GM18870 (cell line): ENCODE results near the gene PRCC.

Experiments used
- ATAC-seq: cut with Tn5 transposase; IDR thresholded peaks from one replicate; pipeline ENCODE4 v1.9.1; 2021; ENCODE audit warnings: moderate library complexity; ENCODE audit not compliant: unreplicated experiment

PRCC gene

DNA sequence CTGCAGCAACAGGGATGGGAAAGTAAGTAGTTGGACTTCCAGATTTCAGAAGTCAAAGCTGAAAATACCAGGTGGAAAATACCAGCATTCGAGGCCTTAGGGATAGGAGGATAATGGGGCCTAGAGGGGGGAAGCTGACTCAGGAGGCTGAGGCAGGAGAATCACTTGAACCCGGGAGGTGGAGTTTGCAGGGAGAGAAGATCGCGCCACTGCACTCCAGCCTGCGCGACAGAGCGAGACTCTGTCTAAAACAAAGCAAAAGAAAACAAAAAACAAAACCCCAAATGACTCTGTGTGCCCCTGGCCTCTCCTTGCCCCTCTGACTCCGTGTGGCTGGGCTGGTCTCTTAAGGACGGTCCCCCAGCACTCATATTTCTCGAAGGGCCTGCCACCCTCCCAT, 46.0 kb downstream of the PRCC start:
- ATAC-seq = no peak

DNA sequence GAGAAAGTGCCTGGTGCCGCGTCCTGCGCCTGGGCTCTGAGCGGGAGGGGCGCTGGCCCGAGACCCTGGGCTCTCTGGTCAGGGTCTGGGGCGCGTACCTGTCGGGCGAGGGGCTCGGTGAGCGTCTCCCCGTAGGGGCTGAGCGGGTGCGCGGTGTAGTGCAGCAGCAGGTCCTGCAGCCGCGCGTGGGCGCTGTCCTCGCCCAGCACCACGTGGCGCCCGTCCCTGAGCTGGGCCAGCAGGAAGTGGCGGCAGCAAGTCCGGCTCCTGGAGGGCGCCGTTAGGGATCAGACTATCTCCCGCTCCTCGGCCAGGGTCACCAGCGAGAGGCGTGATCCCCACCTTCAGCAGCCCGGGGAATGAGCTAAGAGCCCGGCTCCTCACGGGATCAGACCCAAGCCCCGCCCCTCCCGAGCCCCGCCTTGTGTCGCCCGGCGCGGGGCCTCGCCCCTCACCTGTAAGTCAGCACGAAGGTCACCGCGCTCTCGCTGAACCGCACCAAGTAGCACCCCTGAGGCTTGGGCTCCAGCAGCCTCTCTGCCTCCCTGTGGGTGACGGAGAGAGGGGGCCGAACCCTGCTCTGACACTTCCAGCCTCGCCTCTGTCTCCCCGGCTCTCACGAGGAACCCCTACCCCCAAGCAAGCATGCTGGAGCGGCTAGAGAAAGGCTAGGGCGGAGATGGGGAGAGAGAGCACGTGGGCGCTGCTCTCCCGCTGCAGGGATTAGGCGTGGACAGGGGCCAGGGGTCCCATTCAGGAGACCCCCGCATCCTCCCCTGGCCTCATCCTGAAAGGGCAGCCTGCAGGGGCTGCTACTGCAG, 46.6 kb downstream of the PRCC start:
- ATAC-seq = no peak

DNA sequence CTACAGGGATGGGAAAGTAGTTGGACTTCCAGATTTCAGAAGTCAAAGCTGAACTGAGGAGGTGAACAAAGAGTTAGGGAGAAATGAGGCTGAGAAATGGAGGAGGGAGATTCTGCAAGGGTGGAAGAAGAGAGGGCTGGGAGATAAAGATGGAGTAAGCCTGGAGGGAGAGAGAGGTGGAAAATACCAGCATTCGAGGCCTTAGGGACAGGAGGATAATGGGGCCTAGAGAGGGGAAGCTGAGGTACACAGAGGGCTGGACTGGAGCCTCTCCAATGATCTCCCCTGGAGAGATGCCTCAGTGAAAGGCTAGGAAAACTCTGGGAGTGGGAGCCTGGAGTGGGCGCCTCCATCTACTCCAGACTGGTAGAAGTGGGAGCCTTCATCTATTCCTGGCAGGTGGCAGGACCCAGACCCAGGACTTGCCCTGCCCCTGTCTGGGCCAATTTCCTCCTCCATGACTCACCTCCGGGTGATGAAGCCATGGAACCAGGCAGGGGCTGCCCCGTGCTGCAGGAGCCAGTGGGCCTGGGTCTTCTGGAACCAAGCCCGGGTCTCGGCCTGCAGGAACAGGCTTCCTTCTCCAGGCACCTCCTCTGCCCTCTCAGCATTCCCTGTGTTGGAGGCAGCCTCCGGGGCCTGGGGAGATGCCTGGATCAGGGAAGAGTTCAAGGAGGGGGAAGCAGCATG, 47.4 kb downstream of the PRCC start:
- no peak for ATAC-seq

DNA sequence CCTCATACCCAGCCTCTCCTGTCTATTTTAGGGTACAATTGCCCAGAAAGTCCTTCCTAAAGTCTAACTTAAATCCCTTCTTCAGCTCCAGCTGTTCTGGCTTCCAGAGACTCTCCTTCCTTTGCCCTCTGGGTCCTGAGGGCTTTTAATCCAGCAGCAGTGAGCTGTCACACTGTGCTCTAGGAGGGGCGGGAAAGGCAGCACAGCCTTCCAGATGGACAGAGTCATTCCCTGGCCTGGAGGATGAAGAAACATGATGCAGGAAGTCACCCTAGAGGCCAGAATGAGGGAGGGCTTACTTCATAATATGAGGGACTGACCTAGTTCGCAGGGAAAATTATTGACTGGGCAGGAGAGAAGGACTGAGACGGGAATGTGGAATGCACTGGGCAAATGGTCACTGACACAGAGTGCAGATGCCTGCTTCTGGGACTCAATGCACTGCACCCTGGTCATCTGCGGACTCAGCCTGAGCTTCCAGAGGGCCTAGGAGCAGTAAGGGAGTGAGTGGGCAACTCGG, 48.0 kb downstream of the PRCC start:
- ATAC-seq = no peak

DNA sequence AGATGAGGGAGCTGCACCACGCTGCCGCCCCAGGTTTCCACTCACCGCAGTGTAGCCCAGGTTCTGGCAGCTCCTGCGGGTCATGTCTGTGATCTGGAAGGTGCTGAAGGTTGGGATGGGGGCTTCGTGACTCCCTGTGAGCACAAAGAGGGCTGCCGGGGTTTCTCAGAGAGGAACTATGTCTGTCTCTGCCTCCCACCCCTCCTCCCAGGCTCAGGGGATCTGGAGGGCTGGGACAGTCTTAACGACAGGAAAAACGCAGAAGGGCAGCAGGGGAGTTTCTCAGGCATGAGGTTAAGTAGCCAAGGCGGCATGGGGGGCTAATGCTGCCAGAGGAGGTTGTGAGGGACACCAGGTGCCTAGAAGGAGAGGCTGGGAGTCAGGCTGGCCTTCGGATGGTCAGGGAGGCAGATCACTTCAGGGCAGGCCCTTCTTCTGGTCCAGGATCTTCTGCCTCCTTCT, 48.7 kb downstream of the PRCC start:
- no peak for ATAC-seq

DNA sequence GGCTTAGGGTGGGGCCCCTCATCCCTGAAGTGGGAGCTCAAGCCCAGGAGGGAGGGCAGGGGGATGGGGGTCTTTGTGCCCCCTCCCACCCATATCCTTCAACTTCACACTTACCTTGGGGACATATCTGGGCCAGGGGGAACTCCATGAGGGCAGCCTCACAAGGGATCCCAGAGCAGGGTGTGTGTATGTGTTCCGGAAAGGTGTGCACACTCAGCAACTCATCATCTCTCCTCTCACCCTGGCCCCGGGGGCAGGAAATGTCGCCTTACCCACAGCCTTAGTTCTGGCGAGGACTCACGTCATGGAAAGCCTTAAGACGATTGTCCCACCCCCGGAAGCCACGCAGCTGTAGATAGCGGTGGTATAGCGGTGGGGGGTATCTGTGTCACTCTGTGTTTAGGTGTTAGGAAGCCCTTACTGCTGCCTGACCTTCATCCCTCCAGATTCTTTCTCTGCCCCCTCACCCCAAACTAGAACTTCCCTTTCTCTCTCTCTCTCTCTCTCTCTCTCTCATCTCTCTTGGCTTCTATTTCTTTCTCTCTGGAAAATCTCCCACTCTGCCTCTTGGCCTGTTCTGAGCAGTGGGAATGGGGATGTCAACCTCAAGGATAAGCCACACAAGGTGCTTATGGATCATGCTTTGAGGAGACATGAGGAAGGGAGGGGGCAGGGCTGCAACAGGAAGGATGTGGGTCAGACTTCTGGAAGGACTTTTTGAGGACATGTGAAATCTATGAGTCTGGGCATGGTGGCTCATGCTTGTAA, 49.4 kb downstream of the PRCC start, which contains the start of gene SH2D2A:
TSS of gene SH2D2A (minus strand) at position 288 of the 768 bp plus-strand sequence. CDS start at position 148, 140 bp downstream.
- ATAC-seq = peak; percentile 65

DNA sequence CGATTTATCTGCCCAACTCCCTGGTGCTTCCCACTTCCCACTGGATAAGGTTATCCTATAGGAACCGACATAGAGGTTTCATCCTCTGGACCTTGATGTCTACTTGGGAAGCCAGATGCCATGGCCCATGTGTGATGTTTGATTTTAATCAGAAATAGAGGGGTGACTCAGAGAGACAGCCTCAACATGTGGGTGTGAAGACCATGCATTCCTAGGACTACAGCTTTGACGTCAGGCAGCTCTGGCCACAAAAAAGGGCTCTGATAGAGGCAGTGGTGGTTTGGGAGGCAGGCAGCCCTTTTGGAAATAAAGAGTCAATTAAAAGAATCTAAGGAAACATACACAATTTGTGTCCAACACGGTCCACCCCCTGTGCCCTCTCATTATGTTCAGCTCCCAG, 54.5 kb downstream of the PRCC start:
- ATAC-seq = no peak

DNA sequence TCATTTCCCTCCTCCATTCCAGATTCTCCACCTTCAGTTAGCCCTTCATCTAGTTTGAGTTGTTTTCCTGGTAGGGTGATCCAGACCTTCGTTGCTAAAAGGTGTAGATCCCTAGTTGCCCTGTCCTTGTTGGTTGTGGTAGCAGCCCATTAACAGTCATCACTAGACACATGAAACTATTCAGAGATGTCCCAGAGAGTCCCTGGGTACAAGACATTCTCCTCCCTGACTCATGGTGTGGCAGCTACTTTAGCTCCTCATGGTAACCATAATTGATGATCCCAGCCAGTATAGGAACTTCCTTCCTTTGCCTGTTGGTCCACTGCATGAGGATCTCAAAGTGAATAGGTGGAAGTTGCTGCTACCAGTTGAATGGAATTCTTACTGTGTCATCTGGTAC, 55.3 kb downstream of the PRCC start:
- no peak for ATAC-seq

DNA sequence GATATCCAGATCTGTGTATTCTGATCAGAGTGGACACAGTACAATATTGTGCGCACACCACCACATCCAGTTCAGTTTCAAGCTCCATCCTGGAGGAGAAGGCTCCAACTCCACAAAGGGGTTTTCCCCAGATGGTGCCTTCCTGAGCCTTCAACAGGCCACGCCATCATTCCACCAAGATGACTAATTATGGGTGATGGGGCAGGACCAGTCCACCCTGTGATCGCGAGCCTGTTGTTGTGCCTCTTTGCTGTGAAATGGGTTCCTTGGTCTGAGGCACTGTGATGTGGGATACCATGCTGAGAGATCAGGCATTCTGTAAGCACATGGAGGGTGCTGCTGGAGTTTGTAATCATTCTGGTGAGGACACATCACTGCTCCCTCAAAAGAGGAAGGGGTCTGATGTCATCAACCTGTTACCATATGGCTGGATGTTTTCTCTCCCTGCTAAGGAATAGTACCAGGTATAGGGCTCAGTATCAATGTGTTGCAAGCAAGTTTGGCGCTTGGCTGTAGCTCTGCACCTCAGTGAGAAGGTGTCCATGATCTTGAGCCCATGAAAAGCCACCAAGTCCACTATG, 56.0 kb downstream of the PRCC start:
- no peak for ATAC-seq

DNA sequence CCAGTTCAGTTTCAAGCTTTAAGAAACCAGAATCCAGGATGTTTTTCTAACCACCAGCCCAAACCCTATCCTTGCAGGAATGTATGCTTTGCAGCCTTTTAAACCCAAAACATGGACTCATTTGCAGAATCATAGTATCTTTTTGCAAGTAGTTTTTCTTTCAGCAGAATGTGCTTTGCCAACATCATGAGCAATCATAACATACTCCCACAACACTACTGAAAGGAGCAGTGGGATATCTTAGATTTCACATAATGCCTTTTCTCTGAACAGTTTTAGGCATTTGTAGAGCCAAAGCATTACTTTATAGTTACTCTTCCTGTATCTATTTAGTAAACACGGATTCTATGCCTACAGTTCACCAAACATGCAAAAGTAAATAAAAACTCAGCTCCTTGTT, 59.3 kb downstream of the PRCC start:
- no peak for ATAC-seq

DNA sequence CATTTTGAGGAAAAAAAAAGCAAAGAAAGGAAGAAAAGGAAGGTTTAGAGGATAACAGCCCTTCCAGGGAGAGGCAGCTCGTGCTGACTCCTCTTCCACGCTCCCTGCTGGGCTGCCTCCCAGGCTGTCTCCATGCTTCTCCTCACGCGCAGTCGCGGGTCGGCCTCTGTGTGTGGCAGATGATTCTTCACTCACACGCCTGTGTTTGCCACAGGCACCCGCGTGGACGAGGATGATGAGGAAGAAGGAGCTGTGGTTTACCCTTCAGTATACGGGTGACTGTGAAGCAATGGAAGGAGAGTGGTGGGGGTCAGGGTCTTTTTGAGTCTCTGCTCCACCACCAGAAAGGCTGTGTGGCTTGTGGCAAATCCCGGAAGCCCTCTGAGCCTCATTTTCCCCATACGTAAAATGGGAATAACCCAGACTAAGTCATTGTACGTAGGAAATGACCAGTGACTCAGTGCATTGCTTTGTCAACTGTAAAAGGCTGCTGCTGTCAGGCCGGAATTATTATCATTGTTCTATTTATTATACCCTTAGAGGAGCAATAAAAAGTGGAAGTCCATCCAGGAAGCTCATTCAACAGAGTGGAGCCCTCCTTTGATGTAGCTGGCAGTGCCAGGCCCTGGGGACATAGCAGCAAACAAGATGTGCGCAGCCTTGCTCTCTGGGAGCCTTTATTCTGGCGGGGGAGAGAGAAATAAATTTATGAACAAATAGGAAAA, 61.2 kb downstream of the PRCC start:
- no peak for ATAC-seq

DNA sequence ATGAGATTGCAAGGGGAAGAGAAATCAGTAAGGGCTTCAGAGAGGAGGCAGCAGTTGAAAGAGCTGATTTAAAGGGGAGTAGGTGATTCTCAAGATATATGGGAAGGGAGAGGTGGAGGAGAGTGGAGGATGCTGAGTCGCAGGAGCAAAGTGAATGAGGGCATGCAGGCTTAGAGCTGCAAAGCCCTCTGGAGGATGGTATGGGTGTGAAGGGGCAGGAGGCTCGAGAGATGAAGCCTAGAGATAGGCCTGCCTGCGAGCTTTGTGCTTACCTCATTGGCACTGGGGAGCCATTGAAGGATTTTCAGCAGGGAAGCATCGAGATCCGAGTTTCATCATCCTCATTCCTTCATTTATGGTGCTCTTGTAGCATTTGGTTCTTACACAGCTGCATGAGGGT, 65.1 kb downstream of the PRCC start:
- ATAC-seq = no peak

DNA sequence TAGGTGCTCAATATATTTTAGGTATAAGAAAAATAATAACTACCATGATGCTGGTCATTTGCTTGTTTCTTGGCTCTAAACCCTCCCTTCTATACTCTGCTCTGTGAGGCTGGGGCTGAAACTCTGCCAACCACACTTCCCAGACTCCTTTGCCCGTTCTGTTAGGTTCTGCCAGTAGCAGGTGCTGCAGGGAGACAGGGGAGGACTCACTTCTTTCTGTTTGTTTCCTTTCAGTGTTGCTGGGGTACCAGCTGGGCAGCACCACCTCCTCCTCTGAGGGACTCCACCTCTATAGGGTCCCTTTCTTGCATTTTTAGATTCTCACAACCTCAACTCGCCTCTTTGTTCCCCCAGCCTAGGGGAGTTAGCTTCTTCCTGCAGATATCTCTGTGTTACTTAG, 66.3 kb downstream of the PRCC start:
- no peak for ATAC-seq

DNA sequence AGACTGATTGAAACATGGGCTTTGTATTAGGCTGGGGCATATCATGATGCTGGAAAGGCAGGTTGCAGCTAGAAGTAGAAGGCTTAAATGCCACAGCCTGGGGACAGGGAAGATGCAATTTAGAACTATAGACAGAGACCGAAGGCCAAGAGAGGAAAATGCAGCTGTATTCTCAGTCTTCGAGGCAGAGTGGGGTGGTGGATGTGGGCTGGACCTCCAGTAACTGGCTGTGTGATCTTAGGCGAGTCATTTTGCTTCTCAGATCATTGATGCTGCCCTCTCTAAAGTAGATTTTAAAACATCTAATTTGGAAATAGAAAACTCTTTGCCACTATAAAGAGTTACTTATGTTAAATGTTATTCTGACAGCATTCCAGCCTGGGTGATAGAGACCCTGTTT, 67.0 kb downstream of the PRCC start:
- ATAC-seq = no peak

DNA sequence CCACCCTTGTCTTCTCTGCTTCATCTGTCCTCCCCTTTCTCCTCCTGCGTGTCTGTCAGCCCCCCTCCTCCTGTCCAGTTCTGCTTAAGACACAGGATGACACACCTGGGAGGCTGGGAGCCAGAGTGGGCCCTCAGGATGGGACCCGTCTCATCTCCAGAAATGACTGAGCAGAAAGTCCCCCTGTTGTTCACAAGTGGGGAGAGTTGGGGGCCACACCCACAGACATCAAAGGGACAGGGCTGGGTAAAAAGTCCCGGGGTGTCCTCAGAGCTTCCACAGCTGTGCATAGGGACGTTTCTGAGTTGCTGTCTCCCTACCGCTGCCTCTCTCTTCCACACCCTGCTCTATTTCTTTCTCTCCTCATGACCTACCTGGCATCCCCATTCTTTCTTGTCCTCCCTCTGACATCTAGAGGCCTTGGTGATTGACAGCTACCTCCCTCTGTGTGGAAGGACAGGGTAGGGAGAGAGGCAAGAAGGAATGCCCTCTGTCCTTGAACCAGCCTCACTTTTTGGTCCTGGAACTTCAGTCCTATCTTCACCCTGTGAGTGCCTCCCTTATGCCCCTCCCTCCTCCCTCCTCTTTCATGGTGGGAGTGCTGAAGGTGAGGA, 68.8 kb downstream of the PRCC start:
- no peak for ATAC-seq

DNA sequence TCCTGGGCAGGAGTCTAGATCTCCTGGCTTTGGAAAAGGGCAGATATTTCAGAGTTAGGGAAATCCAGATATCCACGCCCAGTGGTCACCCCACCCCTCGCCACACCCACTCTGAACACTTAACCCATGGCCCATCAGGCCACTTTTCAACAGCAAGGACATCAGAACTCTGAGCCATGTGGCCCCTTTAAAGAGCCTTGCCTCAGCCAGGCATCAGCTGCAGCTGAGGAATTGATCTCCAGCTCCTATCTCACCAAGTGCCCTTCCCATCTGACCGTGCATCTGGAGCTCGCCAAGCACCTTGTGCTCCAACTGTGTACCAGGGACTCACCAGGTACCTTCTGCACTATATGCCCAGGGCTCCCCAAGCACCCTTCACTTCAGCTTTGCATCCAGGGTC, 69.6 kb downstream of the PRCC start:
- no peak for ATAC-seq

DNA sequence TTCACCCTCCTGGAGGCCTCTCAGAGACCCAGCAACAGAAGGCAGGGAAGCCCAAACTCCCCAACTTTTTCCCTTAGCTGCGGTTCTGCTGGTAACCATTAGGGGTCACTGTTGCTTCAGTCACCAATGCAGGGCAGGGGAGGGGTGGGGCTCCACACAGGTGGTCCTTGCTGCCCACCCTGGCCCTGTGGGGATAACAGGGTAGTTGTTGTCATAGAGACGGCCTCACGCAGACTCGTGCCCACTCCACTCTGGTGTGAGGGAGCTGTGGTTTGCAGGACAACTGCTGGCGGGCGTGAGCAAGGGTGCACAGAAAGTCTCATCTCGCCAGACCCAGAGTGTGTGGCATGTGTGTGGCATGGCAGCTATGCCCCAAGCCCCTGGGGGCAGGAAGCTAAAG, 71.6 kb downstream of the PRCC start:
- ATAC-seq = no peak

DNA sequence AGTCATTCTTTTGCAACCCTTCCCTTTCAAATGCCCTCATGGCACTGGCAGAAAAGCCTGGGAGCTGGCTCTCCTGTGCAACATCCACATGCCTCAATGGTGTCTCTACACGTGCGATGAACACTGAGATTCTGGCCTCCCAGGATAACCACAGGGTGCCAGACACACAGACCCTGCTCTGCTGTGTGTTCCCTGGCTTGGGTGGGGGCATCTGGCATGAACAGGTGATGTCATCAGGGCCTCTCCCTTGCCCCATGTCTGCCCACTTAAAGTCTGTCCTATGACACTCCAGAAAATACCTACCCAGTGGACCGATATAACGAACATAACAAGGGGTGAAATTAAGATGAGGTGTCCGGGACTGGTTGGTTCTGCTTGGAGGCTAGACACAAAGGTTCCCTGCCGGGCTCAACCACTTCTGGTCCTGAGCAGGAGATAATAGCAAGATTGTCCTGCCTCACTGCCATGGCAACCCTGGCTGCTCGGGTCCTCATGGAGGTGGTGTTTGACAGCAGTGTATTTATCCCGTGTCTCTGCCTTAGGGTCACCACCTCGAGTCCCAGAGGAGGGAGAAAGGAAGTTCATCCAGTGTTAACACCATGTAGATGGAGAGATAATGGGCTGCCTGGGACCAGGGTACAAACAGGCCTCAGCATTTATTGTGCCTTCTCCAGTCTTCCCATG, 72.2 kb downstream of the PRCC start:
- ATAC-seq = no peak

DNA sequence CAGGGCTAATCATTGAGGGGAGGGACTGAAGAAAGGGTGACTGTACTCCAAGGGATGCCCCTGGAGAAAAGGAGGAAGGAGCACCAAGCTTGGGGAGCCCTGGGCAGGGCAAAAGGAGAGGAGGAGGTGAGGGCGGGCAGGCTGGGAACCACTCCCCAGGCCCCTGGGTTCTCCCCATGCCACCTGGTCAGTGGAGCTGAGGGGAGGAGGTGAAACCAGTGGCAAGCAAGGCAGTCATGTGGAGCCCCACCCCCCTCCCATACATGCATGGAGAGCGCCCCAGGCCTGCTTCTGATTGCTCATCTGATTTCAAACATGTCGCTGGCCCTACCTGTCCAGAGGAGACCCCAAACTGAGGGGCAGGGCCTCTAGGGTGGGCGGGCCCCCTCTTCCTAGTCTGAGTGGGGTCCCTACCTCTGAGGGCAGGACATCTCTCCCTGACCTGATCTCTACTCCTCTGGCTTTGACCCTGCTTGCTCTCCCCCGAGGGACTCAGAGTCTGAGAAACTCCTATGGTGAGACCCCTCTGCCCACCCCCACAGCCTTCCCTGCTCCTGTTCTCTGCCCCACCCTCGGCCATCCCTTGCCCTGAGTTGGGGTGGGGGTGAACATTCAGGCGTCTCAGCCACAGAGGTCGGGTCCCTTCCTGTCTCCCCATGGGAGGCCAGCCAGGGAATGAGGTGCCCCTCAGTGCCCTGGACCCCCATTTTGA, 73.0 kb downstream of the PRCC start:
- ATAC-seq = no peak
